H1 (cell line): ENCODE results near the gene GID8. TPM values are rescaled to one million over a fixed set of nuclear protein-coding genes. Genes with fewer than 3 reads are reported as not detected.

Experiments
- CTCF ChIA-PET: fragments of 300-600 bp; sonication (Branson Sonifier 250); formaldehyde crosslinking; loops from one replicate; lab custom pipeline; 2021; ENCODE audit not compliant: partially characterized antibody; lab: Charles Lee
- POLR2A ChIA-PET: fragments of 300-600 bp; sonication (Branson Sonifier 250); formaldehyde crosslinking; loops from one replicate; lab custom pipeline; 2021; ENCODE audit warnings: inconsistent platforms; ENCODE audit not compliant: partially characterized antibody; lab: Charles Lee
- DNase-seq, 2 experiments: peaks; one replicate each; pipeline versions ENCODE4 v3.0.0 to v3.0.0-alpha.2; 2010 to 2022; ENCODE audit warnings: low spot score in 2 of 2, low read depth in 1 of 2, mixed read lengths in 1 of 2
- FAIRE-seq: peaks from 2 replicates; lab custom pipeline; 2011; peaks lifted over from hg19 to GRCh38; lab: Jason Lieb, UNC
- H2AFZ ChIP-seq: 2 replicates; pipeline ENCODE4 v1.8.1; 2012; ENCODE audit warnings: low read length, inconsistent platforms
- H2AK5ac ChIP-seq: 2 replicates; pipeline ENCODE4 v1.6.1; 2013; ENCODE audit warnings: low read depth, low read length
- H2BK120ac ChIP-seq: replicated peaks from 2 replicates; pipeline ENCODE3; 2013; ENCODE audit warnings: low read depth, low read length, inconsistent platforms
- H2BK12ac ChIP-seq: 2 replicates; pipeline ENCODE4 v1.6.1; 2013; ENCODE audit warnings: low read depth, low read length
- H2BK15ac ChIP-seq: 2 replicates; pipeline ENCODE4 v1.6.1; 2013; ENCODE audit warnings: low read length
- H2BK20ac ChIP-seq: 2 replicates; pipeline ENCODE4 v1.6.1; 2013; ENCODE audit warnings: low read length
- H2BK5ac ChIP-seq: 2 replicates; pipeline ENCODE4 v1.6.1; 2013; ENCODE audit warnings: low read depth, low read length
- H3K14ac ChIP-seq: 2 replicates; pipeline ENCODE4 v1.6.1; 2013; ENCODE audit warnings: inconsistent platforms; ENCODE audit not compliant: insufficient read length
- H3K18ac ChIP-seq: 2 replicates; pipeline ENCODE4 v1.6.1; 2013; ENCODE audit warnings: low read length; ENCODE audit errors: extremely low read depth
- H3K23ac ChIP-seq: 2 replicates; pipeline ENCODE4 v1.6.1; 2013; ENCODE audit warnings: inconsistent platforms; ENCODE audit not compliant: insufficient read length
- H3K23me2 ChIP-seq: 2 replicates; pipeline ENCODE4 v1.6.1; 2013; ENCODE audit warnings: low read depth, low read length
- H3K27ac ChIP-seq: 2 replicates; pipeline ENCODE4 v1.6.1; 2011; ENCODE audit warnings: low read depth, low read length, inconsistent platforms
- H3K27me3 ChIP-seq, 4 experiments: replicated peaks in 1 of 4; 1 replicate in 1 of 4; 2 replicates in 3 of 4; pipeline versions ENCODE4 v1.6.1 to v1.8.1; 2011 to 2013; ENCODE audit warnings: low read length in 3 of 4, mild to moderate bottlenecking in 3 of 4, inconsistent platforms in 2 of 4, mixed read lengths in 2 of 4, moderate library complexity in 1 of 4; ENCODE audit not compliant: control insufficient read depth in 3 of 4, insufficient read depth in 3 of 4; ENCODE audit errors: extremely low read depth in 1 of 4
- H3K36me3 ChIP-seq, 4 experiments: 2 replicates each; pipeline versions ENCODE4 v1.6.1 to v1.8.1; 2011 to 2013; ENCODE audit warnings: mild to moderate bottlenecking in 4 of 4, low read length in 3 of 4, moderate library complexity in 2 of 4, control low read depth in 1 of 4, inconsistent platforms in 1 of 4; ENCODE audit not compliant: insufficient read depth in 4 of 4, control insufficient read depth in 2 of 4
- H3K4ac ChIP-seq: replicated peaks from 2 replicates; pipeline ENCODE3; 2013; ENCODE audit warnings: low read length, low read depth, mixed read lengths, inconsistent platforms; ENCODE audit not compliant: insufficient read length
- H3K4me1 ChIP-seq, 4 experiments: replicated peaks in 1 of 4; 1 replicate in 1 of 4; 2 replicates in 3 of 4; pipeline versions ENCODE4 v1.6.1 to v1.8.1; 2011 to 2013; ENCODE audit warnings: low read length in 3 of 4, inconsistent platforms in 2 of 4, mixed read lengths in 1 of 4; ENCODE audit not compliant: insufficient read depth in 4 of 4, control insufficient read depth in 3 of 4
- H3K4me2 ChIP-seq, 2 experiments: 2 replicates each; pipeline versions ENCODE4 v1.6.1 to v1.8.1; 2011 to 2013; ENCODE audit warnings: low read depth in 2 of 2, low read length in 2 of 2, control low read depth in 1 of 2, inconsistent platforms in 1 of 2, mild to moderate bottlenecking in 1 of 2; ENCODE audit not compliant: insufficient read depth in 1 of 2
- H3K4me3 ChIP-seq, 4 experiments: fragments of 200-600, 300-600 bp in 1 of 4; sonication (generic), shearing (Covaris generic), sonication (Bioruptor Twin) in 1 of 4; 2 replicates each; pipeline versions ENCODE4 v1.5.1 to v1.8.1; 2011 to 2016; ENCODE audit warnings: low read length in 4 of 4, low read depth in 3 of 4, control low read depth in 2 of 4, inconsistent platforms in 2 of 4, mild to moderate bottlenecking in 2 of 4, mixed read lengths in 1 of 4, moderate library complexity in 1 of 4; ENCODE audit not compliant: insufficient read depth in 2 of 4; ENCODE audit errors: extremely low read depth in 1 of 4
- H3K56ac ChIP-seq: replicated peaks from 2 replicates; pipeline ENCODE3; 2013; ENCODE audit warnings: low read depth, mild to moderate bottlenecking, mixed read lengths, low read length, inconsistent platforms; ENCODE audit not compliant: insufficient read length
- H3K79me1 ChIP-seq: 2 replicates; pipeline ENCODE4 v1.6.1; 2013; ENCODE audit warnings: low read depth, low read length, control low read depth
- H3K79me2 ChIP-seq, 2 experiments: 2 replicates each; pipeline versions ENCODE4 v1.6.1 to v1.8.1; 2012 to 2013; ENCODE audit warnings: low read length in 2 of 2, mild to moderate bottlenecking in 2 of 2, inconsistent platforms in 1 of 2; ENCODE audit not compliant: insufficient read depth in 2 of 2, control insufficient read depth in 1 of 2
- H3K9ac ChIP-seq, 4 experiments: replicated peaks in 1 of 4; 1 replicate in 1 of 4; 2 replicates in 3 of 4; pipeline versions ENCODE4 v1.6.1 to v1.8.1; 2011 to 2013; ENCODE audit warnings: low read depth in 3 of 4, low read length in 3 of 4, control low read depth in 2 of 4, mild to moderate bottlenecking in 2 of 4, moderate library complexity in 2 of 4, inconsistent platforms in 1 of 4; ENCODE audit errors: extremely low read depth in 1 of 4
- H3K9me3 ChIP-seq, 2 experiments: 2 replicates each; pipeline versions ENCODE4 v1.6.1 to v1.8.1; 2012 to 2013; ENCODE audit warnings: mild to moderate bottlenecking in 2 of 2, moderate library complexity in 2 of 2, control low read depth in 1 of 2, inconsistent platforms in 1 of 2, low read depth in 1 of 2, low read length in 1 of 2, mixed read lengths in 1 of 2; ENCODE audit not compliant: insufficient read depth in 2 of 2
- H4K20me1 ChIP-seq, 2 experiments: replicated peaks in 1 of 2; 2 replicates each; pipeline versions ENCODE3 to v1.8.1; 2011 to 2013; ENCODE audit warnings: inconsistent platforms in 2 of 2, low read length in 2 of 2, mild to moderate bottlenecking in 1 of 2; ENCODE audit not compliant: insufficient read depth in 2 of 2, control insufficient read depth in 1 of 2
- H4K5ac ChIP-seq: 2 replicates; pipeline ENCODE4 v1.6.1; 2013; ENCODE audit warnings: low read length, low read depth, mixed read lengths, inconsistent platforms; ENCODE audit not compliant: insufficient read length
- H4K8ac ChIP-seq: 2 replicates; pipeline ENCODE4 v1.8.0; 2013; ENCODE audit warnings: mild to moderate bottlenecking, moderate library complexity, low read length, inconsistent platforms; ENCODE audit not compliant: insufficient read depth; ENCODE audit errors: extremely low read depth
- H4K91ac ChIP-seq: replicated peaks from 2 replicates; pipeline ENCODE3; 2013; ENCODE audit warnings: low read length, mixed read lengths, inconsistent platforms; ENCODE audit not compliant: insufficient read length
- JUN ChIP-seq: IDR thresholded peaks from 2 replicates; pipeline ENCODE4 v1.6.1; 2011; ENCODE audit warnings: low read depth, mild to moderate bottlenecking, improper control_type of control experiment, low read length
- KDM4A ChIP-seq: IDR thresholded peaks from one replicate; pipeline ENCODE4 v1.7.1; 2012; ENCODE audit warnings: low read depth, mild to moderate bottlenecking, moderate library complexity, low read length, inconsistent platforms; ENCODE audit not compliant: severe bottlenecking
- POLR2A ChIP-seq, 2 experiments: IDR thresholded peaks; 1 replicate in 1 of 2; 2 replicates in 1 of 2; pipeline ENCODE4 v1.6.1; 2011; ENCODE audit warnings: low read depth in 2 of 2, low read length in 2 of 2, mild to moderate bottlenecking in 2 of 2; ENCODE audit errors: control extremely low read depth in 1 of 2
- RAD21 ChIP-seq, 2 experiments: IDR thresholded peaks in 1 of 2; conservative IDR thresholded peaks in 1 of 2; 2 replicates each; pipeline ENCODE4 v1.6.1; 2011; ENCODE audit warnings: low read depth in 2 of 2, low read length in 2 of 2, improper control_type of control experiment in 1 of 2, inconsistent platforms in 1 of 2, mild to moderate bottlenecking in 1 of 2, moderate library complexity in 1 of 2
- RBBP5 ChIP-seq: IDR thresholded peaks from 2 replicates; pipeline ENCODE4 v1.7.1; 2012; ENCODE audit warnings: low read depth, mild to moderate bottlenecking, inconsistent platforms, low read length, moderate library complexity, borderline replicate concordance
- SUZ12 ChIP-seq: fragments of 200-600 bp; sonication (generic); IDR thresholded peaks from 2 replicates; pipeline ENCODE4 v1.6.1; 2012; ENCODE audit warnings: mild to moderate bottlenecking, inconsistent platforms, low read length, moderate library complexity, mixed read lengths
- WGBS, 2 experiments: shearing (Covaris generic) in 1 of 2; methylation state at CpG; one replicate each; pipeline versions ENCODE4 v1.1.6 to v1.1.7; 2013 to 2015; ENCODE audit warnings: low lambda C conversion rate in 2 of 2, mixed read lengths in 2 of 2, inconsistent platforms in 1 of 2, low coverage in 1 of 2, missing lambda C conversion rate in 1 of 2; ENCODE audit not compliant: insufficient replicate concordance in 2 of 2, insufficient coverage in 1 of 2, insufficient read length in 1 of 2; ENCODE audit errors: extremely low coverage in 1 of 2, missing lambda C conversion rate in 1 of 2; 5-methylcytosine and 5-hydroxymethylcytosine counted together
- polyA plus RNA-seq, 7 experiments: library from polyadenylated mRNA; depleted of rRNA in 3 of 7; stranded (reverse) in 5 of 7; unstranded in 2 of 7; fragments of >200 nt in 5 of 7; fragments of 200-250 nt in 2 of 7; gene quantifications; 1 replicate in 5 of 7; 2 replicates in 1 of 7; 4 replicates in 1 of 7; pipeline versions ENCODE4 v1.2.1 to v1.2.3, GENCODE V29; 2011 to 2013; ENCODE audit warnings: missing spikeins in 2 of 7, mixed read lengths in 2 of 7
- total RNA-seq: library from RNA; stranded (reverse); fragmentation: NEBNext Ultra II Directional; extraction: Animal tissue kit (Norgen Biotek cat#: 25700); gene quantifications from 2 replicates; pipeline ENCODE4 v1.2.1, GENCODE V29; 2021
- TF ChIP-seq, protein P1 (sequence below), 3 experiments: IDR thresholded peaks; 1 replicate in 2 of 3; 2 replicates in 1 of 3; pipeline versions ENCODE4 v1.5.1 to v1.6.1; 2011; ENCODE audit warnings: low read length in 3 of 3, mild to moderate bottlenecking in 3 of 3, inconsistent platforms in 2 of 3, low read depth in 1 of 3, moderate library complexity in 1 of 3; ENCODE audit not compliant: insufficient read depth in 1 of 3; ENCODE audit errors: control extremely low read depth in 1 of 3

Gene GID8
- total and polyA plus RNA-seq, 2 of the 8 experiments (the other 6 are each of a cell fraction or from before 2014, with no cell fraction given) = 39.7 to 72.9 TPM

DNA sequence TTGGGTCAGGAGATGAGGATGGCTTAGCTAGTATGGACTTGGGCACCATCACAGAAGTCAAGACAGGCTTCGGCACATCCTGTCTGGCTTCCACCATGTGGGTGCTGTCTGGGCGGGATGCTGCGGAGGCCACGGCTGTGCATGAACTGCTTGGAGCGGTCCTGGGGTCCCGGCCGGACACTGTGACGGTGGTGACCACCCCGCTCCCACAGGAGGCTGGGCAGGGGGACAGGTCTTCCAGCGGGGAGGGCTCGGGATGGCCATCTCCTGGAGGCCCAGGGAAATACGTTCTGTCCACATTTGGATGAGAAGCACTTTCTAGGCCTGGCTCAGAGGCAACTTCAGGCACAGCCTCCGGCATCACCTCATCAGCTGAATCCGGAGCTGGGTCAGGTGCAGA is 44.2 kb upstream of the GID8 start:
- Histone ChIP-seq H3K23me2 (no peaks in the 10 kb centered on the region), H3K56ac (no peak overlapping the region), H2BK20ac (no peak overlapping the region), H2BK12ac (no peak overlapping the region), H3K79me1 (no peaks in the 10 kb centered on the region), H4K5ac (no peak overlapping the region), H3K23ac (no peak overlapping the region), H3K4me2 (no peak overlapping the region), H3K4me1 (peaks cover 0 to 2% (median under 1%) of the 10 kb centered on the region in 4 experiments; a peak in 3 of 7 replicates), H3K9ac (no peak overlapping the region), H4K91ac (no peak overlapping the region), H2BK15ac (no peak overlapping the region), H3K14ac (no peak overlapping the region), H3K79me2 (no peaks in the 10 kb centered on the region), H2AK5ac (no peak overlapping the region), H2AFZ (no peak overlapping the region), H3K27ac (no peak overlapping the region), H3K4ac (no peak overlapping the region), H3K27me3 (no peaks in the 10 kb centered on the region), H3K4me3 (no peak overlapping the region), H4K8ac (no peak overlapping the region), H2BK120ac (no peak overlapping the region), H3K36me3 (peaks cover 54 to 71% (median 66%) of the 10 kb centered on the region in 4 experiments), H4K20me1 (peaks cover 4 to 6% of the 10 kb centered on the region in 2 experiments), H3K9me3 (peaks cover 0 to 3% of the 10 kb centered on the region in 2 experiments; a peak in 1 of 4 replicates), H2BK5ac (no peak overlapping the region), H3K18ac (no peak overlapping the region)
- FAIRE-seq = no peak
- no peak for DNase-seq
- POLR2A ChIA-PET = interaction anchor here (1.3 to 1.8 kb wide), 4 partner anchors 9 to 17 kb away, joined by 4 to 5 read pairs (median 4); no protein-coding TSS in a partner anchor
- TF ChIP-seq KDM4A (no peak), RBBP5 (no peak), RAD21 (IDR thresholded peaks at IDR 0.05 in 1 of 2, conservative IDR thresholded peaks at IDR 0.05 in 1 of 2; ENCODE audit: low read depth in 2 of 2, low read length in 2 of 2) (peak; percentile 3 to 31; a peak in 2 of 4 replicates), SUZ12 (no peak), JUN (no peak), POLR2A (IDR thresholded peaks at IDR 0.05; ENCODE audit: control extremely low read depth in 1 of 2, low read depth in 2 of 2, low read length in 2 of 2) (no peak)
- TF ChIP-seq, protein P1, sequence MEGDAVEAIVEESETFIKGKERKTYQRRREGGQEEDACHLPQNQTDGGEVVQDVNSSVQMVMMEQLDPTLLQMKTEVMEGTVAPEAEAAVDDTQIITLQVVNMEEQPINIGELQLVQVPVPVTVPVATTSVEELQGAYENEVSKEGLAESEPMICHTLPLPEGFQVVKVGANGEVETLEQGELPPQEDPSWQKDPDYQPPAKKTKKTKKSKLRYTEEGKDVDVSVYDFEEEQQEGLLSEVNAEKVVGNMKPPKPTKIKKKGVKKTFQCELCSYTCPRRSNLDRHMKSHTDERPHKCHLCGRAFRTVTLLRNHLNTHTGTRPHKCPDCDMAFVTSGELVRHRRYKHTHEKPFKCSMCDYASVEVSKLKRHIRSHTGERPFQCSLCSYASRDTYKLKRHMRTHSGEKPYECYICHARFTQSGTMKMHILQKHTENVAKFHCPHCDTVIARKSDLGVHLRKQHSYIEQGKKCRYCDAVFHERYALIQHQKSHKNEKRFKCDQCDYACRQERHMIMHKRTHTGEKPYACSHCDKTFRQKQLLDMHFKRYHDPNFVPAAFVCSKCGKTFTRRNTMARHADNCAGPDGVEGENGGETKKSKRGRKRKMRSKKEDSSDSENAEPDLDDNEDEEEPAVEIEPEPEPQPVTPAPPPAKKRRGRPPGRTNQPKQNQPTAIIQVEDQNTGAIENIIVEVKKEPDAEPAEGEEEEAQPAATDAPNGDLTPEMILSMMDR (IDR thresholded peaks at IDR 0.05; ENCODE audit: control extremely low read depth in 1 of 3, insufficient read depth in 1 of 3, low read depth in 1 of 3, low read length in 3 of 3) = peak; percentile 38 to 43 (median 39)
- WGBS, 2 experiments = 92% methylated on average over 14 of the region's 14 CpGs; no CpG with 5 or more reads in 1 of the 2 experiments
- CTCF ChIA-PET = interaction anchor here (0.7 to 2.8 kb wide), 16 partner anchors 8 to 245 kb away, joined by 3 to 14 read pairs (median 4); no protein-coding TSS in a partner anchor
